Keratinocyte (primary cell): ENCODE data around the gene UTP3. TPM values are rescaled to one million over a fixed set of nuclear protein-coding genes. Genes with fewer than 3 reads are reported as not detected.

Experiments used
- DNase-seq: peaks from one replicate; pipeline ENCODE4 v3.0.0-alpha.2; 2011; ENCODE audit warnings: low read depth, missing footprints, low spot score
- FAIRE-seq: peaks from 2 replicates; lab custom pipeline; 2011; peaks lifted over from hg19 to GRCh38; lab: Jason Lieb, UNC
- H2AFZ ChIP-seq: 2 replicates; pipeline ENCODE4 v1.6.0; 2012; ENCODE audit warnings: low read length, control low read depth, inconsistent platforms; ENCODE audit not compliant: control insufficient read depth
- H3K27ac ChIP-seq: 2 replicates; pipeline ENCODE4 v1.5.1; 2011; ENCODE audit warnings: low read length; ENCODE audit not compliant: control insufficient read depth, insufficient read depth
- H3K27me3 ChIP-seq: 3 replicates; pipeline ENCODE4 v1.6.0; 2011; ENCODE audit warnings: low read length; ENCODE audit not compliant: control insufficient read depth, insufficient read depth; ENCODE audit errors: extremely low read depth
- H3K36me3 ChIP-seq, 2 experiments: 2 replicates in 1 of 2; 3 replicates in 1 of 2; pipeline ENCODE4 v1.5.1; 2011; ENCODE audit warnings: low read length in 2 of 2, mild to moderate bottlenecking in 1 of 2; ENCODE audit not compliant: control insufficient read depth in 2 of 2, insufficient read depth in 2 of 2; ENCODE audit errors: extremely low read depth in 1 of 2
- H3K4me1 ChIP-seq: 3 replicates; pipeline ENCODE4 v1.5.1; 2011; ENCODE audit warnings: low read length; ENCODE audit not compliant: control insufficient read depth, insufficient read depth; ENCODE audit errors: extremely low read depth
- H3K4me2 ChIP-seq: 3 replicates; pipeline ENCODE4 v1.6.0; 2011; ENCODE audit warnings: low read depth, low read length; ENCODE audit not compliant: control insufficient read depth, insufficient read depth; ENCODE audit errors: extremely low read depth
- H3K4me3 ChIP-seq, 3 experiments: fragments of 200-600 bp in 1 of 3; sonication (generic) in 1 of 3; 2 replicates in 2 of 3; 3 replicates in 1 of 3; pipeline ENCODE4 v1.5.1; 2011 to 2016; ENCODE audit warnings: low read length in 3 of 3, mild to moderate bottlenecking in 3 of 3, control low read depth in 2 of 3, inconsistent platforms in 1 of 3, low read depth in 1 of 3, mixed read lengths in 1 of 3, mixed run types in 1 of 3, moderate library complexity in 1 of 3; ENCODE audit not compliant: control insufficient read depth in 2 of 3, insufficient read depth in 2 of 3; ENCODE audit errors: extremely low read depth in 1 of 3
- H3K79me2 ChIP-seq: 2 replicates; pipeline ENCODE4 v1.6.0; 2012; ENCODE audit warnings: low read length; ENCODE audit not compliant: control insufficient read depth, insufficient read depth
- H3K9ac ChIP-seq: 3 replicates; pipeline ENCODE4 v1.6.0; 2011; ENCODE audit warnings: low read length; ENCODE audit not compliant: control insufficient read depth, insufficient read depth; ENCODE audit errors: extremely low read depth
- H3K9me1 ChIP-seq: 3 replicates; pipeline ENCODE4 v1.6.0; 2011; ENCODE audit warnings: low read length; ENCODE audit not compliant: control insufficient read depth, insufficient read depth; ENCODE audit errors: extremely low read depth
- H3K9me3 ChIP-seq: 2 replicates; pipeline ENCODE4 v1.5.1; 2012; ENCODE audit warnings: low read depth, low read length; ENCODE audit not compliant: control insufficient read depth
- H4K20me1 ChIP-seq: 3 replicates; pipeline ENCODE4 v1.6.0; 2011; ENCODE audit warnings: low read length; ENCODE audit not compliant: control insufficient read depth, insufficient read depth; ENCODE audit errors: extremely low read depth
- CTCF ChIP-seq, 3 experiments: IDR thresholded peaks in 1 of 3; conservative IDR thresholded peaks in 1 of 3; optimal IDR thresholded peaks in 1 of 3; 2 replicates in 2 of 3; 3 replicates in 1 of 3; pipeline versions ENCODE3 to v1.5.1; 2011; ENCODE audit warnings: low read length in 3 of 3, mild to moderate bottlenecking in 3 of 3, moderate library complexity in 2 of 3, control low read depth in 1 of 3, inconsistent platforms in 1 of 3; ENCODE audit not compliant: insufficient read depth in 2 of 3; ENCODE audit errors: extremely low read depth in 1 of 3
- EZH2 ChIP-seq: IDR thresholded peaks from one replicate; pipeline ENCODE4 v1.6.1; 2012; ENCODE audit warnings: inconsistent platforms, mild to moderate bottlenecking, low read length, moderate library complexity
- dilution Hi-C: fragments of 300-500 bp; cut with MboI; formaldehyde crosslinking; loops from one replicate; pipeline ENCODE4 v1.7.0; 2020; ENCODE audit warnings: low sequenced_read_pairs; ENCODE audit not compliant: extremely low pct_ligation_motif_present
- polyA plus RNA-seq, 5 experiments: library from polyadenylated mRNA; depleted of rRNA in 3 of 5; stranded (reverse) in 3 of 5; stranded (forward) in 1 of 5; unstranded in 1 of 5; fragments of >200 nt; gene quantifications; 1 replicate in 1 of 5; 2 replicates in 3 of 5; 3 replicates in 1 of 5; pipeline versions ENCODE4 v1.2.1 to v1.2.3, GENCODE V29; 2011 to 2012; ENCODE audit warnings: missing spikeins in 2 of 5, low read depth in 1 of 5, low replicate concordance in 1 of 5

UTP3 gene
- polyA plus RNA-seq, 1 donor (not counting 4 experiments of a cell fraction or from before 2014, with no cell fraction given), result 27.7 TPM

- H3K36me3 ChIP-seq, result no peaks in the 10 kb centered on the region
- H3K4me2 ChIP-seq, result peak overlapping the region; percentile 93
- H3K27ac ChIP-seq, result peak overlapping the region; percentile 71
- no peaks in the 10 kb centered on the region for H3K9me1 ChIP-seq
- H4K20me1 ChIP-seq, result no peaks in the 10 kb centered on the region
- dilution Hi-C loops, result no loop called here
- H3K79me2 ChIP-seq, result peaks cover 3% of the 10 kb centered on the region
- peak overlapping the region; percentile 57 for H2AFZ ChIP-seq
- DNase-seq, result no peak
- peak overlapping the region; percentile 15 to 72 (median 64) for H3K4me3 ChIP-seq
- peak; percentile 87 for FAIRE-seq
- peak overlapping the region; percentile 61 for H3K9ac ChIP-seq
- no peaks in the 10 kb centered on the region for H3K27me3 ChIP-seq
- no peaks in the 10 kb centered on the region for H3K9me3 ChIP-seq
- H3K4me1 ChIP-seq, result peaks cover 12% of the 10 kb centered on the region
- no peak for TF ChIP-seq EZH2
Observed at GRCh38 chr4:70734168-70734954, 46.0 kb downstream of the UTP3 start.

- no peak for DNase-seq
- TF ChIP-seq EZH2 (no peak), CTCF (optimal IDR thresholded peaks at IDR 0.05 in 1 of 3, IDR thresholded peaks at IDR 0.05 in 1 of 3, conservative IDR thresholded peaks at IDR 0.05 in 1 of 3; ENCODE audit: extremely low read depth in 1 of 3, insufficient read depth in 2 of 3, low read length in 3 of 3) (no peak)
- Histone ChIP-seq H4K20me1 (no peaks in the 10 kb centered on the region), H3K4me2 (peak overlapping the region; percentile 93), H2AFZ (peak overlapping the region; percentile 57), H3K27ac (peak overlapping the region; percentile 71), H3K4me1 (peaks cover 12% of the 10 kb centered on the region), H3K79me2 (peaks cover 3% of the 10 kb centered on the region), H3K4me3 (peak overlapping the region; percentile 15 to 72 (median 64)), H3K9ac (peak overlapping the region; percentile 61), H3K36me3 (no peaks in the 10 kb centered on the region), H3K9me3 (no peaks in the 10 kb centered on the region), H3K27me3 (no peaks in the 10 kb centered on the region), H3K9me1 (no peaks in the 10 kb centered on the region)
- no peak for FAIRE-seq
- dilution Hi-C loops, result no loop called here
Observed at GRCh38 chr4:70734971-70735370, 46.6 kb downstream of the UTP3 start.
